Liver (tissue), 3 donors: Measurements from ENCODE around the gene HRH1.

ENCODE experiments used
- EGR1 ChIP-seq, 2 donors: IDR thresholded peaks; 2 replicates each; pipeline ENCODE4 v1.6.1; 2016 to 2018; ENCODE audit warnings: antibody characterized with exemption in 2 of 2, low read depth in 2 of 2
- HNF4A ChIP-seq, 2 donors: conservative IDR thresholded peaks; 2 replicates each; pipeline ENCODE4 v1.6.1; 2016; ENCODE audit warnings: antibody characterized with exemption in 2 of 2, mild to moderate bottlenecking in 2 of 2
- JUND ChIP-seq, 2 donors: IDR thresholded peaks; 2 replicates each; pipeline ENCODE4 v1.6.1; 2016; ENCODE audit warnings: antibody characterized with exemption in 2 of 2
- NR2F2 ChIP-seq: IDR thresholded peaks from 2 replicates; pipeline ENCODE4 v1.6.1; 2016; ENCODE audit warnings: antibody characterized with exemption
- RAD21 ChIP-seq, 2 donors: IDR thresholded peaks; 2 replicates each; pipeline ENCODE4 v1.6.1; 2016; ENCODE audit warnings: antibody characterized with exemption in 2 of 2, mild to moderate bottlenecking in 2 of 2
- RXRA ChIP-seq, 2 donors: IDR thresholded peaks; 2 replicates each; pipeline ENCODE4 v1.6.1; 2017 to 2018; ENCODE audit warnings: antibody characterized with exemption in 2 of 2, mild to moderate bottlenecking in 1 of 2
- SP1 ChIP-seq: IDR thresholded peaks from 2 replicates; pipeline ENCODE4 v1.6.1; 2018; ENCODE audit warnings: antibody characterized with exemption, mild to moderate bottlenecking
- TAF1 ChIP-seq: conservative IDR thresholded peaks from 2 replicates; pipeline ENCODE4 v1.6.1; 2016; ENCODE audit warnings: antibody characterized with exemption, mild to moderate bottlenecking
- YY1 ChIP-seq: IDR thresholded peaks from 2 replicates; pipeline ENCODE4 v1.6.1; 2016; ENCODE audit warnings: antibody characterized with exemption, mild to moderate bottlenecking
- TF ChIP-seq, protein P1 (sequence below): fragments of 150-350 bp; IDR thresholded peaks from 2 replicates; pipeline ENCODE4 v1.5.1; 2017; ENCODE audit warnings: improper control_type of control experiment, low read depth, low read length; ENCODE audit not compliant: missing input control
- TF ChIP-seq, protein P2 (sequence below): IDR thresholded peaks from 2 replicates; pipeline ENCODE4 v1.6.1; 2016; ENCODE audit warnings: antibody characterized with exemption
- TF ChIP-seq, protein P3 (sequence below): IDR thresholded peaks from 2 replicates; pipeline ENCODE4 v1.6.1; 2016; ENCODE audit warnings: antibody characterized with exemption, mild to moderate bottlenecking
- TF ChIP-seq, protein P4 (sequence below): IDR thresholded peaks from 2 replicates; pipeline ENCODE4 v1.6.1; 2016; ENCODE audit warnings: antibody characterized with exemption
- donor health status: healthy.
- donor health status: healthy.

DNA sequence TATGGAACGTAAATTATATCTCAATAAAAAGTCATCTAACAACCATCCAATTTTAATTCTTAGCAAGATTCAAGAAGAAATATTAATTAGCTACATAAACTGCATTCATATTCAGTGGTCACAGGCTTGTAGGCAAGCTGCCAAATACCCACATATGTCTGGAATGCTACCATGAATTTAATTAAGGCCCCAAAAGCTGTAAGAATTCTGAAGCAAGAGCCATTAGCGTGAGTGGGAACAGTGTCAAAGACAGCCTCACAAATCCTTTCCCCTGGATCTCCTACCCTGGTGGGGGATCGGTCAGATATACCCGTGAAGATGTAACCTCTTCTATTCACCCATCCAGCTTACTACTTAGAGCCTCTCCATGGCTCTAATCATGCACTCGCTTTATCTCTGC is 157.9 kb downstream of the HRH1 start:
- TF ChIP-seq, protein P1, sequence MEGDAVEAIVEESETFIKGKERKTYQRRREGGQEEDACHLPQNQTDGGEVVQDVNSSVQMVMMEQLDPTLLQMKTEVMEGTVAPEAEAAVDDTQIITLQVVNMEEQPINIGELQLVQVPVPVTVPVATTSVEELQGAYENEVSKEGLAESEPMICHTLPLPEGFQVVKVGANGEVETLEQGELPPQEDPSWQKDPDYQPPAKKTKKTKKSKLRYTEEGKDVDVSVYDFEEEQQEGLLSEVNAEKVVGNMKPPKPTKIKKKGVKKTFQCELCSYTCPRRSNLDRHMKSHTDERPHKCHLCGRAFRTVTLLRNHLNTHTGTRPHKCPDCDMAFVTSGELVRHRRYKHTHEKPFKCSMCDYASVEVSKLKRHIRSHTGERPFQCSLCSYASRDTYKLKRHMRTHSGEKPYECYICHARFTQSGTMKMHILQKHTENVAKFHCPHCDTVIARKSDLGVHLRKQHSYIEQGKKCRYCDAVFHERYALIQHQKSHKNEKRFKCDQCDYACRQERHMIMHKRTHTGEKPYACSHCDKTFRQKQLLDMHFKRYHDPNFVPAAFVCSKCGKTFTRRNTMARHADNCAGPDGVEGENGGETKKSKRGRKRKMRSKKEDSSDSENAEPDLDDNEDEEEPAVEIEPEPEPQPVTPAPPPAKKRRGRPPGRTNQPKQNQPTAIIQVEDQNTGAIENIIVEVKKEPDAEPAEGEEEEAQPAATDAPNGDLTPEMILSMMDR = no peak
- no peak for TF ChIP-seq RAD21 (IDR thresholded peaks at IDR 0.05)
- no peak for TF ChIP-seq YY1
- TF ChIP-seq SP1 = no peak
- TF ChIP-seq, protein P2, sequence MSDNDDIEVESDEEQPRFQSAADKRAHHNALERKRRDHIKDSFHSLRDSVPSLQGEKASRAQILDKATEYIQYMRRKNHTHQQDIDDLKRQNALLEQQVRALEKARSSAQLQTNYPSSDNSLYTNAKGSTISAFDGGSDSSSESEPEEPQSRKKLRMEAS = no peak
- no peak for TF ChIP-seq TAF1
- no peak for TF ChIP-seq HNF4A (conservative IDR thresholded peaks at IDR 0.05)
- TF ChIP-seq EGR1 (IDR thresholded peaks at IDR 0.05; ENCODE audit: low read depth in 2 of 2) = no peak
- TF ChIP-seq RXRA (IDR thresholded peaks at IDR 0.05) = no peak
- TF ChIP-seq JUND (IDR thresholded peaks at IDR 0.05) = no peak
- TF ChIP-seq, protein P3, sequence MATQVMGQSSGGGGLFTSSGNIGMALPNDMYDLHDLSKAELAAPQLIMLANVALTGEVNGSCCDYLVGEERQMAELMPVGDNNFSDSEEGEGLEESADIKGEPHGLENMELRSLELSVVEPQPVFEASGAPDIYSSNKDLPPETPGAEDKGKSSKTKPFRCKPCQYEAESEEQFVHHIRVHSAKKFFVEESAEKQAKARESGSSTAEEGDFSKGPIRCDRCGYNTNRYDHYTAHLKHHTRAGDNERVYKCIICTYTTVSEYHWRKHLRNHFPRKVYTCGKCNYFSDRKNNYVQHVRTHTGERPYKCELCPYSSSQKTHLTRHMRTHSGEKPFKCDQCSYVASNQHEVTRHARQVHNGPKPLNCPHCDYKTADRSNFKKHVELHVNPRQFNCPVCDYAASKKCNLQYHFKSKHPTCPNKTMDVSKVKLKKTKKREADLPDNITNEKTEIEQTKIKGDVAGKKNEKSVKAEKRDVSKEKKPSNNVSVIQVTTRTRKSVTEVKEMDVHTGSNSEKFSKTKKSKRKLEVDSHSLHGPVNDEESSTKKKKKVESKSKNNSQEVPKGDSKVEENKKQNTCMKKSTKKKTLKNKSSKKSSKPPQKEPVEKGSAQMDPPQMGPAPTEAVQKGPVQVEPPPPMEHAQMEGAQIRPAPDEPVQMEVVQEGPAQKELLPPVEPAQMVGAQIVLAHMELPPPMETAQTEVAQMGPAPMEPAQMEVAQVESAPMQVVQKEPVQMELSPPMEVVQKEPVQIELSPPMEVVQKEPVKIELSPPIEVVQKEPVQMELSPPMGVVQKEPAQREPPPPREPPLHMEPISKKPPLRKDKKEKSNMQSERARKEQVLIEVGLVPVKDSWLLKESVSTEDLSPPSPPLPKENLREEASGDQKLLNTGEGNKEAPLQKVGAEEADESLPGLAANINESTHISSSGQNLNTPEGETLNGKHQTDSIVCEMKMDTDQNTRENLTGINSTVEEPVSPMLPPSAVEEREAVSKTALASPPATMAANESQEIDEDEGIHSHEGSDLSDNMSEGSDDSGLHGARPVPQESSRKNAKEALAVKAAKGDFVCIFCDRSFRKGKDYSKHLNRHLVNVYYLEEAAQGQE = no peak
- TF ChIP-seq, protein P4, sequence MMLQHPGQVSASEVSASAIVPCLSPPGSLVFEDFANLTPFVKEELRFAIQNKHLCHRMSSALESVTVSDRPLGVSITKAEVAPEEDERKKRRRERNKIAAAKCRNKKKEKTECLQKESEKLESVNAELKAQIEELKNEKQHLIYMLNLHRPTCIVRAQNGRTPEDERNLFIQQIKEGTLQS = no peak
- no peak for TF ChIP-seq NR2F2
